ENCODE results near the gene HIC1.

The HIC1 gene

GRCh38 chr17:2061441-2061958 lies 6.6 kb downstream of the HIC1 start:
- DNase-seq = no peak

GRCh38 chr17:2062571-2063183 lies 7.8 kb downstream of the HIC1 start:
- DNase-seq = no peak

GRCh38 chr17:2063261-2064146 lies 8.6 kb downstream of the HIC1 start:
- no peak for DNase-seq

- no peak for DNase-seq
Observed at GRCh38 chr17:2064147-2064489, 9.2 kb downstream of the HIC1 start.

GRCh38 chr17:2064520-2064971 lies 9.6 kb downstream of the HIC1 start:
- DNase-seq = no peak

- no peak for DNase-seq
Observed at GRCh38 chr17:2064980-2065785, 10.3 kb downstream of the HIC1 start.

- DNase-seq = no peak
Observed at GRCh38 chr17:2065949-2066400, 11.1 kb downstream of the HIC1 start.

- DNase-seq = no peak
Observed at GRCh38 chr17:2067048-2067561, 12.2 kb downstream of the HIC1 start.

- DNase-seq = no peak
Observed at GRCh38 chr17:2067608-2068024, 12.7 kb downstream of the HIC1 start.

GRCh38 chr17:2068031-2068518 lies 13.2 kb downstream of the HIC1 start:
- DNase-seq = no peak

GRCh38 chr17:2068519-2069051 lies 13.7 kb downstream of the HIC1 start:
- no peak for DNase-seq

- DNase-seq = no peak
Observed at GRCh38 chr17:2070241-2071023, 15.5 kb downstream of the HIC1 start.

GRCh38 chr17:2071024-2071385 lies 16.1 kb downstream of the HIC1 start:
- no peak for DNase-seq

- no peak for DNase-seq
Observed at GRCh38 chr17:2071455-2072281, 16.8 kb downstream of the HIC1 start.

- DNase-seq = no peak
Observed at GRCh38 chr17:2074919-2075318, 20.0 kb downstream of the HIC1 start.

GRCh38 chr17:2075336-2076086 lies 20.6 kb downstream of the HIC1 start:
- DNase-seq = no peak

GRCh38 chr17:2076087-2076984 lies 21.4 kb downstream of the HIC1 start:
- DNase-seq = no peak

- DNase-seq = no peak
Observed at GRCh38 chr17:2077040-2077439, 22.1 kb downstream of the HIC1 start.

- DNase-seq = no peak
Observed at GRCh38 chr17:2081564-2081963, 26.7 kb downstream of the HIC1 start.

Measured in GF-D8 (cell line).